Measurements from ENCODE around the gene RHOBTB3. TPM values are rescaled to one million over a fixed set of nuclear protein-coding genes. Genes with fewer than 3 reads are reported as not detected.

Gene RHOBTB3
- total and polyA plus RNA-seq, 2 experiments from 2014 or later = 147 to 202 TPM

DNA sequence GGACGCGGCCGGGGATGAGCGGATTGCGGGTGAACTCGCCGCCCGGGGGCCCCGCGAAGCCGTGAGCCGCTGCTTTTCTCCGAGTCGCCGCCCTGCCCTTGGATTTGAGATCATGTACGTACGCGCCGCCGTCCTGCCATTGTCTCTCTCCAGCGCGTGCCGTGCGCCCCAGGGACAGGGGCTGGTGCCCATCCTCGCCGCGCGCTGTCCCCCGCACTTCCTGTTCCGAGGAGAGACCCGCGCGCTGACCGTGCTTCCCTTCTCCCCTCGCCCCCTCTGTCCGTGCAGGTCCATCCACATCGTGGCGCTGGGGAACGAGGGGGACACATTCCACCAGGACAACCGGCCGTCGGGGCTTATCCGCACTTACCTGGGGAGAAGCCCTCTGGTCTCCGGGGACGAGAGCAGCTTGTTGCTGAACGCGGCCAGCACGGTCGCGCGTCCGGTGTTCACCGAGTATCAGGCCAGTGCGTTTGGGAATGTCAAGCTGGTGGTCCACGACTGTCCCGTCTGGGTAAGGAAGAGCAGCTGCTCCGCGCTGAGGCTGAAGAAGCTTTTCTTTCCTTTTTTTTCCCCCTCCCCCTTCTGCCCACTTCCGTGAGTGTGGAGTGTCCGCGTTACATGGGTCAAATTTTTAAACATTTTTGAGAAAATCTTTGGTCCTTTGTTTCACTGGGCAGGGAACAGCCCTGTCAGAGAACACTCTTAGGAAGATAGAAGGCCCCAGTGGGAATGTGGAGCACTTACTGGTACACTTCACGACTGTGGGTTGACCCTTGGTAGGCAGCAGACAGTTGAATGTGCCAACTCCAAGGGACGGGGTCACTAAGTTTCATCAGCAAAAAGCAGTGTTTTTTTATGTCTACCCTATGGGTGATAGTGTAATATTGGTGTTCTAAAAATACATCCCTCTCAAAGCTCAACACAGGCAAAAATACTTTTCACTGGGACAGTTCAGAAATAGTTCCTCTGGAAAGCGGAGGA is 727 bp downstream of the RHOBTB3 start:
- H3K79me2 ChIP-seq (ENCODE audit: insufficient read depth) = peaks cover 59% of the 10 kb centered on the region

DNA sequence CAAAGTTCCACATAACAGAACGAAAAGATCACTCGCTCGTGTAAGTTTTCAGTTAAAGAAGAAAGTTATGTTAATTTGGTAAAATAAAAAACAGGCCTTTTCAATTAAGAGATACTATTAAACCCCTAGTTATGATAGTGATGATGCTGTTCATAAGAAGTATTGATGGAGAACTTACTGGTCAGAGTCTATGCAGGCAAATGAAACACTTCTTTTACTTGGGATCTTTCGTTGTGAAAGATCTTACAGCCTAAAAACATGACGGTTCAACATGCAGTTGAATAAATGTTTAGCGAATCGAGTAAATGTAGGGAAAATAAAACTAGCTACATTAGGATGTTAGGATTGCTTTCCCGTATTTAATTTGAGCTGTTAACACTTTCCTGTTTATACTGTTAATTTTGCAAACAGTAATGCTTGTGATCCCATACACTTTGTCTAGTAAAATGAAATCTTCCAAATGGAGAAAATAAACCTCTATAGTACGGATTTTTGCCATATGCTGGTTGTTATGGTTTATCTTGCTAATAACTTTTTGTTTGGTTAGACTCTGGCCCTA is 2.0 kb downstream of the RHOBTB3 start:
- 0 out of 2 replicates have a peak, but pooled peaks cover 4% of the 10 kb centered on the region for H4K20me1 ChIP-seq (ENCODE audit: insufficient read depth)
- peaks cover 23% of the 10 kb centered on the region for H3F3A ChIP-seq (ENCODE audit: insufficient read depth)
- H3K4me2 ChIP-seq (ENCODE audit: unreplicated experiment) = peak overlapping the region; percentile 99
- H3K36me3 ChIP-seq (ENCODE audit: low read depth) = peaks cover 25% of the 10 kb centered on the region
- no peaks in the 10 kb centered on the region for H3K9me2 ChIP-seq (ENCODE audit: insufficient read depth)
- WGBS, 2 experiments (ENCODE audit: low coverage in 1 of 2, low lambda C conversion rate in 2 of 2, missing lambda C conversion rate in 2 of 2) = 3% methylated on average over 9 of the region's 9 CpGs
- peak; percentile 46 for DNase-seq
- H3K27ac ChIP-seq = peak overlapping the region; percentile 87
- in situ Hi-C loops (cut with MboI) = no loop called here
- H3K4me3 ChIP-seq = peak overlapping the region; percentile 96
- no peaks in the 10 kb centered on the region for H3K27me3 ChIP-seq (replicated peaks; ENCODE audit: insufficient read depth)
- no peaks in the 10 kb centered on the region for H3K9me3 ChIP-seq (ENCODE audit: low read depth)
- H3K9ac ChIP-seq = peak overlapping the region; percentile 90
- TF ChIP-seq EZH2 (IDR thresholded peaks at IDR 0.05; ENCODE audit: insufficient read depth, poor library complexity, severe bottlenecking) (no peak), EZH2phosphoT487 (IDR thresholded peaks at IDR 0.05; ENCODE audit: insufficient read depth, low read depth) (peak; percentile 81; the same call in 1 of the 2 replicates)
- peaks cover 73% of the 10 kb centered on the region for H3K79me2 ChIP-seq (ENCODE audit: insufficient read depth)
- H2AFZ ChIP-seq = no peak overlapping the region; the same call in 1 of the 2 replicates
- H3K4me1 ChIP-seq (ENCODE audit: insufficient read depth) = peaks cover 56% of the 10 kb centered on the region

More for the DNA sequence above, 727 bp downstream of the RHOBTB3 start:
- Histone ChIP-seq H4K20me1 (ENCODE audit: insufficient read depth) (no peaks in the 10 kb centered on the region), H3K4me1 (ENCODE audit: insufficient read depth) (peaks cover 66% of the 10 kb centered on the region), H3K27me3 (replicated peaks; ENCODE audit: insufficient read depth) (no peaks in the 10 kb centered on the region), H2AFZ (peak overlapping the region; percentile 78), H3K9ac (peak overlapping the region; percentile 90), H3K36me3 (ENCODE audit: low read depth) (peaks cover 12% of the 10 kb centered on the region), H3K27ac (peak overlapping the region; percentile 87), H3K4me3 (peak overlapping the region; percentile 96), H3K4me2 (ENCODE audit: unreplicated experiment) (peak overlapping the region; percentile 99), H3F3A (ENCODE audit: insufficient read depth) (peaks cover 28% of the 10 kb centered on the region), H3K9me3 (ENCODE audit: low read depth) (no peaks in the 10 kb centered on the region), H3K9me2 (ENCODE audit: insufficient read depth) (no peaks in the 10 kb centered on the region)
- in situ Hi-C loops (cut with MboI) = no loop called here
- TF ChIP-seq EZH2 (IDR thresholded peaks at IDR 0.05; ENCODE audit: insufficient read depth, poor library complexity, severe bottlenecking) (no peak), EZH2phosphoT487 (IDR thresholded peaks at IDR 0.05; ENCODE audit: insufficient read depth, low read depth) (no peak)
- WGBS, 2 experiments (ENCODE audit: low coverage in 1 of 2, low lambda C conversion rate in 2 of 2, missing lambda C conversion rate in 2 of 2) = 0 to 1% methylated on average over 37 to 47 of the region's 64 CpGs
- DNase-seq = peak; percentile 69

DNA sequence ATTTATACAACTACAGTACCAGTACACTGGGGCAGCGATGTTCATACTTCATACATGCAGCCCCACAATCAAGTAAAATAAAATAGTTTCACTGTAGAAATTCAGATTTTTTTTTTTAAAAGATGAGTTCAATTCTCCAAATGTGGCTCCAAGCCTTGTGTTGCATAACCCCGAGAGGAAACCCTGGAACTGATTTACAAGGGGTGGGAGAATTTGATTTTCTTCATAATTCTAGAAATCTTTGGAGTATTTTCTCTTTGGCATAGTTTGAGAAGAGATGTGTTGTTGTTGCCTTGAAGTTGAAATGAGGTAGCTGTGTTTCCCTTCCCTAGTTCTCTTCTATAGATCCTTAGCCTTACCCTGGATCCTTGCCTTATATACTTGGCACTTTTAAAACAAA is 3.1 kb downstream of the RHOBTB3 start:
- Histone ChIP-seq H3K9me3 (ENCODE audit: low read depth) (no peaks in the 10 kb centered on the region), H3F3A (ENCODE audit: insufficient read depth) (peaks cover 20% of the 10 kb centered on the region), H3K27me3 (replicated peaks; ENCODE audit: insufficient read depth) (no peaks in the 10 kb centered on the region), H3K79me2 (ENCODE audit: insufficient read depth) (peaks cover 83% of the 10 kb centered on the region), H3K4me3 (peak overlapping the region; percentile 96), H3K36me3 (ENCODE audit: low read depth) (peaks cover 35% of the 10 kb centered on the region), H3K4me1 (ENCODE audit: insufficient read depth) (peaks cover 46% of the 10 kb centered on the region), H4K20me1 (ENCODE audit: insufficient read depth) (0 out of 2 replicates have a peak, but pooled peaks cover 4% of the 10 kb centered on the region), H2AFZ (no peak overlapping the region), H3K4me2 (ENCODE audit: unreplicated experiment) (peak overlapping the region; percentile 99), H3K9ac (peak overlapping the region; percentile 90), H3K9me2 (ENCODE audit: insufficient read depth) (no peaks in the 10 kb centered on the region), H3K27ac (peak overlapping the region; percentile 87)
- 2% methylated on average over 2 of the region's 2 CpGs for WGBS, 2 experiments (ENCODE audit: low coverage in 1 of 2, low lambda C conversion rate in 2 of 2, missing lambda C conversion rate in 2 of 2)
- DNase-seq = peak; percentile 38
- in situ Hi-C loops (cut with MboI) = no loop called here
- TF ChIP-seq EZH2phosphoT487 (IDR thresholded peaks at IDR 0.05; ENCODE audit: insufficient read depth, low read depth) = no peak
- no peak for TF ChIP-seq EZH2 (IDR thresholded peaks at IDR 0.05; ENCODE audit: insufficient read depth, poor library complexity, severe bottlenecking)

DNA sequence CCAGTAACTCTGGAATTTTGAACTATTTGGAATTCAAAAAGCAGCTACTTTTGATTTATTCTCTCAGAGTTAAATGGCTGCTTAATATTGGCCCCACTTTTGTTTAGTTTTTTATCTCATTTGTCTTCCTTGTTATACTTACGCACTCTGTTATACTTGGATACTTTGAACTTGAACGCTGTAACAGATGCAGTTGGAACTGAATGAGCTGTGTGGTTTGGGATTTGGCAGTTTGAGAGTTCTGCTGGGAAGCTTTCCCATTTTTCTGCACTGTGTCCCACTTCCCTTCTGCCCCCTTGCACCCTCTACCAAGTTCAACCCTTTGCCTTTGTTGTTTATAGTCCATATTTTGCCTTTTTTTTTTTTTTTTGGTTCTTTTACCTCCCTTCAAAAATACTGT is 3.8 kb downstream of the RHOBTB3 start:
- Histone ChIP-seq H3K9ac (peak overlapping the region; percentile 90), H3K36me3 (ENCODE audit: low read depth) (peaks cover 42% of the 10 kb centered on the region), H3F3A (ENCODE audit: insufficient read depth) (peaks cover 15% of the 10 kb centered on the region), H2AFZ (no peak overlapping the region), H3K9me2 (ENCODE audit: insufficient read depth) (no peaks in the 10 kb centered on the region), H3K4me1 (ENCODE audit: insufficient read depth) (peaks cover 39% of the 10 kb centered on the region), H3K27me3 (replicated peaks; ENCODE audit: insufficient read depth) (no peaks in the 10 kb centered on the region), H3K79me2 (ENCODE audit: insufficient read depth) (peaks cover 86% of the 10 kb centered on the region), H3K9me3 (ENCODE audit: low read depth) (no peaks in the 10 kb centered on the region), H3K4me3 (peak overlapping the region; percentile 96), H3K27ac (peak overlapping the region; percentile 87), H3K4me2 (ENCODE audit: unreplicated experiment) (peak overlapping the region; percentile 99), H4K20me1 (ENCODE audit: insufficient read depth) (0 out of 2 replicates have a peak, but pooled peaks cover 4% of the 10 kb centered on the region)
- peak; percentile 45 for DNase-seq
- 11 to 13% methylated on average over 2 of the region's 2 CpGs for WGBS, 2 experiments (ENCODE audit: low coverage in 1 of 2, low lambda C conversion rate in 2 of 2, missing lambda C conversion rate in 2 of 2)
- TF ChIP-seq EZH2 (IDR thresholded peaks at IDR 0.05; ENCODE audit: insufficient read depth, poor library complexity, severe bottlenecking) (no peak), EZH2phosphoT487 (IDR thresholded peaks at IDR 0.05; ENCODE audit: insufficient read depth, low read depth) (no peak)
- in situ Hi-C loops (cut with MboI) = no loop called here
